WERI-Rb-1 (cell line): ENCODE results near the gene PGAP2.

Source experiments
- DNase-seq: peaks from one replicate; pipeline ENCODE4 v3.0.0-alpha.2; 2020
- H3K27ac ChIP-seq: fragments of 250-450 bp; sonication (Bioruptor Pico); 2 replicates; pipeline ENCODE4 v1.5.1; 2020; ENCODE audit warnings: mild to moderate bottlenecking, moderate library complexity
- H3K27me3 ChIP-seq: fragments of 250-450 bp; sonication (Bioruptor Pico); 2 replicates; pipeline ENCODE4 v1.5.1; 2021; ENCODE audit warnings: mild to moderate bottlenecking, low read depth, moderate library complexity; ENCODE audit not compliant: insufficient read depth, severe bottlenecking
- H3K36me3 ChIP-seq: fragments of 250-450 bp; sonication (Bioruptor Pico); 2 replicates; pipeline ENCODE4 v1.5.1; 2020; ENCODE audit warnings: mild to moderate bottlenecking, moderate library complexity
- H3K4me3 ChIP-seq: 2 replicates; pipeline ENCODE4 v1.5.1; 2011; ENCODE audit warnings: low read depth, mild to moderate bottlenecking, control low read depth, low read length
- H3K9me3 ChIP-seq: fragments of 250-450 bp; sonication (Bioruptor Pico); 2 replicates; pipeline ENCODE4 v1.5.1; 2021; ENCODE audit warnings: mild to moderate bottlenecking, moderate library complexity; ENCODE audit not compliant: severe bottlenecking
- TF ChIP-seq, protein P1 (sequence below): IDR thresholded peaks from 2 replicates; pipeline ENCODE4 v1.5.1; 2011; ENCODE audit warnings: low read depth, mild to moderate bottlenecking, control low read depth, inconsistent platforms, low read length

The PGAP2 gene

GRCh38 chr11:3825473-3826154 lies 17.3 kb downstream of the PGAP2 start:
- TF ChIP-seq, protein P1, sequence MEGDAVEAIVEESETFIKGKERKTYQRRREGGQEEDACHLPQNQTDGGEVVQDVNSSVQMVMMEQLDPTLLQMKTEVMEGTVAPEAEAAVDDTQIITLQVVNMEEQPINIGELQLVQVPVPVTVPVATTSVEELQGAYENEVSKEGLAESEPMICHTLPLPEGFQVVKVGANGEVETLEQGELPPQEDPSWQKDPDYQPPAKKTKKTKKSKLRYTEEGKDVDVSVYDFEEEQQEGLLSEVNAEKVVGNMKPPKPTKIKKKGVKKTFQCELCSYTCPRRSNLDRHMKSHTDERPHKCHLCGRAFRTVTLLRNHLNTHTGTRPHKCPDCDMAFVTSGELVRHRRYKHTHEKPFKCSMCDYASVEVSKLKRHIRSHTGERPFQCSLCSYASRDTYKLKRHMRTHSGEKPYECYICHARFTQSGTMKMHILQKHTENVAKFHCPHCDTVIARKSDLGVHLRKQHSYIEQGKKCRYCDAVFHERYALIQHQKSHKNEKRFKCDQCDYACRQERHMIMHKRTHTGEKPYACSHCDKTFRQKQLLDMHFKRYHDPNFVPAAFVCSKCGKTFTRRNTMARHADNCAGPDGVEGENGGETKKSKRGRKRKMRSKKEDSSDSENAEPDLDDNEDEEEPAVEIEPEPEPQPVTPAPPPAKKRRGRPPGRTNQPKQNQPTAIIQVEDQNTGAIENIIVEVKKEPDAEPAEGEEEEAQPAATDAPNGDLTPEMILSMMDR, result no peak
- Histone ChIP-seq H3K9me3 (no peaks in the 10 kb centered on the region), H3K27me3 (no peaks in the 10 kb centered on the region), H3K36me3 (peaks cover 28% of the 10 kb centered on the region), H3K27ac (no peak overlapping the region), H3K4me3 (no peak overlapping the region)
- DNase-seq, result no peak

DNA sequence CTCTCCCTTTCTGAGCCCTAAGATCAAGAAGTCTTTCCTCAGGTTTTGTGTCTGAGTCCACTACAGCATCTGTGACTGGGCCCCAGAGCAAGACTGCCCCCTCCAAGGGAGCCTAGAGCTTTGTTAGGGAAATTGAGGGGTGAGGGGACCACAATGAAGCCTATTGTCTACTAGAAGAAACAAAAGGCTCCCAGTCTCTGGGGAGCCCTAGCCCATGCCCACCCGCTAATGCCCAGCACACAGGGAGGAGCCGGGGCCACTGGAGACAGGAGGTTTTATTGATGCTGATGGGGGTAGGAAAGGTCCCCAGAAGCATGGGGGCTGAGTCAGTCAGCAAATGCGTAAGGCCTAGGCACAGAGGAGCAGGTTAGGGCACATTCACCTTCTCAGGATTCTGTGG lies 18.4 kb downstream of the PGAP2 start:
- H3K9me3 ChIP-seq, result no peaks in the 10 kb centered on the region
- TF ChIP-seq, protein P1, result no peak
- H3K36me3 ChIP-seq, result peaks cover 28% of the 10 kb centered on the region
- no peaks in the 10 kb centered on the region for H3K27me3 ChIP-seq
- no peak for DNase-seq
- no peak overlapping the region for H3K4me3 ChIP-seq
- no peak overlapping the region for H3K27ac ChIP-seq

- Histone ChIP-seq H3K27ac (no peak overlapping the region), H3K4me3 (no peak overlapping the region), H3K27me3 (no peaks in the 10 kb centered on the region), H3K9me3 (no peaks in the 10 kb centered on the region), H3K36me3 (peaks cover 28% of the 10 kb centered on the region)
- DNase-seq, result no peak
- TF ChIP-seq, protein P1, result no peak
Measured at GRCh38 chr11:3827434-3828186, 19.2 kb downstream of the PGAP2 start.

DNA sequence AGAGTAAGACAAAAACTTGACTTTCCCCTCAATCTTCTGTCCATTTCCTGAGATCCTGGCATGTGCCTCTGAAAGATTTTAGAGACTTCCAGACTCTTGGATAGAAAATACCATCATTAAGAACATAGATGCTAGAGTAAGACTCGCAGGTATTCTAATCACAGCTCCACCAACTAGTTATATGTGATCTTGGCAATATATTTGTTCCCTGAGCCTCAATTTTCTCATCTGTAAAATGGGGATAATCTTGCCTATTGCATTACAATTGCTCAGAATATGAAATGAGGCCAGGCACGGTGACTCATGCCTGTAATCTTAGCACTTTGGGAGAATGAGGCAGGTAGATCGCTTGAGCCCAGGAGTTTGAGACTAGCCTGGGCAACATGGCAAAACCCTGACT lies 21.7 kb downstream of the PGAP2 start:
- H3K4me3 ChIP-seq, result no peak overlapping the region
- TF ChIP-seq, protein P1, result no peak
- DNase-seq, result no peak
- H3K27me3 ChIP-seq, result no peaks in the 10 kb centered on the region
- H3K27ac ChIP-seq, result no peak overlapping the region
- H3K9me3 ChIP-seq, result no peaks in the 10 kb centered on the region
- H3K36me3 ChIP-seq, result peaks cover 32% of the 10 kb centered on the region

DNA sequence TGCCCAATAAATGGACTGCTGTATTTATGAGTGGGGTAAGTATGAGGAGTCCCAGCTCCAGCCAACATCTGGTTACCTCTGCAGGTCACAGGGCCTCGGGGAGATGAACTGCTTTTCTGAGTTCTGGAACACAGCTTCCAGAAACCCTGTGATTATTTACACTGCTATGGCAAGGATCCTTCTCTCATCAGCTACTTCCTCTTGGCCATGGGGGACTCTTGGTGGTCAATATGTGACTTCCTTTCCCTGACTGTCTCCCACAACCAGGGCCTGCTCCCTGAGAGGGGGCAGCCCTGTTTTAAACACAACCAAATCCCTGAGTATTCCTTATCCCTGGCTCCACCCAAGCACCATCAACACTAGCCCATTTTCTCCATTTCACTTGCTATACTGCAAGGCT lies 22.4 kb downstream of the PGAP2 start:
- TF ChIP-seq, protein P1, result no peak
- DNase-seq, result no peak
- no peak overlapping the region for H3K4me3 ChIP-seq
- peaks cover 32% of the 10 kb centered on the region for H3K36me3 ChIP-seq
- H3K27me3 ChIP-seq, result no peaks in the 10 kb centered on the region
- H3K9me3 ChIP-seq, result no peaks in the 10 kb centered on the region
- H3K27ac ChIP-seq, result no peak overlapping the region
